ENCODE data around the gene ETFDH.
"Not testable (repeated sequence)": the region's sequence is repeated elsewhere in the genome, so short reads cannot be mapped to it uniquely, and the experiment has no call there.

The ETFDH gene

DNA sequence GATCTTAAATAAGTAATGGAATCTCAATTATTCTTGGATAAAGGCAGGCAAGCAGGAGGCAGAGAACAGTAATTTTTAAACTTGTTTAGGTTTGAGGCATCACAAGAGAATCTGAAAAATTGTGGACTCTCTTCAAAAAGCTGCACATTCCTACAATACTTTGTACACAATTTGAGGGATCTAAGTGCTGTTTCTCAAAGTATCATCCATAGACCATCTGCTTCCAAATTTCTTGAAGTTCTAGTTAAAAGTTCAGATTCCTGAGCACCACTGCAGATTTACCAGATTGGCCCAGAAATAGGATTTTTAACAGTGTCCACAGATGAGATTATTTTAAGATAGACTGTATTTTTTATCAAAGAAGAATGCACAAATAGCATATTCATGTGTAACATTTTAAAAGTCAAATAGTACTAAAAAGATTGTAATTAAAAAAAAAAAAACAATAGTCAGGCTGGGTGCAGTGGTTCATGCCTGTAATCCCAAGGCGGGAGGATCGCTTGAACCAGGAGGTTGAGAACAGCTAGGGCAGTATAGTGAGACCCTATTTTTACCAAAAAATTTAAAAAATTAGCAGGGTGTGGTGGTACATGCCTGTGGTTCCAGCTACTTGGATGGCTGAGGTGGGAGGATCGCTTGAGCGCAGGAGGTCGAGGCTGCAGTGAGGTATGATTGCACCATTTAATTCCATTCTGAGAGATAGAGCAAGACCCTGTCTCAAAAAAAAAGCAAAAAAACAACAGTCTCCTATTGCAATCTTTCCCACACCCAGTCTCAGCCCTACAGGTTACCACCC lies 82.5 kb downstream of the ETFDH start:
- no peak for DNase-seq (ENCODE audit: low spot score)

DNA sequence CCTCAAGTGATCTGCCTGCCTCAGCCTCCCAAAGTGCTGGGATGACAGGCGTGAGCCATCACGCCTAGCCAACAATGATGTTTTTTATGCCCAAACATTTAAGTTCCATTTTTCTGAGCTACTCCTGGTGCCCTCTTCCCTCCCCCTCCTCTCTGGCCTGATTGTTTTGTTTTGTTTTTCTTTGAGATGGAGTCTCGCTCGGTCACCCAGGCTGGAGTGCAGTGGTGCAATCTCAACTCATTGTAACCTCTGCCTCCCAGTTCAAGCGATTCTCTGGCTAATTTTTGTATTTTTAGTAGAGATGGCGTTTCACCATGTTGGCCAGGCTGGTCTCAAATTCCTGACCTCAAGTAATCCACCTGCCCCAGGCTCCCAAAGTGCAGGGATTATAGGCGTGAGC lies 83.7 kb downstream of the ETFDH start:
- DNase-seq (ENCODE audit: low spot score): not testable (repeated sequence)

DNA sequence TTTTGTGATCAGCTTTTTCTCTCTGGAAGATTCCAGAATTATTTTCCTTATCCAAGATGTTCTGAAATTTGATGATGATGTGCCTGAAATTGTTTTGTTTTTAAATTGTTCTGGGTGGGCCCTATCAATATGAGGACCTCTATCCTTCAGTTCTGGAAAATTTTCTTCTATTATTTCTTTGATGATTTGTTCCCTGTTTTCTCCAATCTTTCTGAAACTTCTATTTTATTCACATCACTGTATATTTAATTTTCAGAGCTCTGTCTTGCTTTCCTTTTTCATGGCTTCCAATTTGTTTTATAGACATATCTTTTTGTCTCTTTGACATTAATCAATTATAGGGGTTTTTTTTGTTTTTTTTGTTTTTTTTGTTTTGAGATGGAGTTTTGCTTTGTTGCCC lies 84.5 kb downstream of the ETFDH start:
- no peak for DNase-seq (ENCODE audit: low spot score)

DNA sequence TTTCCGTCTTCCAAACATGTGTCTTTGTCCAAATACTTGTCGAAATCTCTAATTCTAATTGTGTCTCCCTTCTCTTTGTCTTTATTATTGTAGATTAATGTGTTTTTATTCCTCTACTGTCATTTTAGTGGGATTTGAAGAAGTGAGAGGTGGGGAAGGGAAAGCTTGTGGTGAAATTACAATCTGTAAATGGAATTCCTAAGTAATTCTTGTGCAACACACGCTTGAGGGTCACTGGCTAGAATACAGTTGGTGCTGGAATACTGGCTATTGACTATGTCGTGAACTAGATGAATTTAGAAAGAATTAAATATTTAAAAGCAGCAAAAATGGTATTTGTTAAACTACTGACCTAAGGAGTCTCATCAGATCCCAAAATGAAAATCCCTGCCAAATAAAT lies 86.0 kb downstream of the ETFDH start:
- no peak for DNase-seq (ENCODE audit: low spot score)

DNA sequence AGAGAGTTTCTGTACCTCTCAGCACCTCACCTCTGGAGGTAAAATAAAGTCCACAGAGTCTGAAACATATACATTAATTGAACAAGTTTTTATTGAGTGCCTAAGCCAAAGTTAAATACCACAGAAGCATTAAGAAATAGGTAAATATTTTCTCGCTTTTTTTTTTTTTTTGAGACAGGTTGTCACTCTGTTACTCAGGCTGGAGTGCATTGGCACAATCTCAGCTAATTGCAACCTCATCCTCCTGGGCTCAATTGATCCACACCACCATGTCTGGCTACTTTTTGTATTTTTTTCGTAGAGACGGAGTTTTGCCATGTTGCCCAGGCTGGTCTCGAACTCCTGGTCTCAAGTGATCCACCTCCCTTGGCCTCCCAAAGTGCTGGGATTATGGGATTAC lies 86.6 kb downstream of the ETFDH start:
- no peak for DNase-seq (ENCODE audit: low spot score)
